GM12878 (cell line): ENCODE results near the gene RBM19. TPM values are rescaled to one million over a fixed set of nuclear protein-coding genes. Genes with fewer than 3 reads are reported as not detected.

ENCODE experiments used
- ATAC-seq: fragments of 200-7000 bp; cut with Tn5 transposase; 3 replicates; pipeline ENCODE4 v1.9.1; 2020; ENCODE audit warnings: mild to moderate bottlenecking, moderate library complexity
- BruUV-seq: library from RNA; stranded (reverse); fragments of 400-500 nt; replicated peaks from 2 replicates; lab custom pipeline; 2021; lab: Mats Ljungman, UMichigan
- CTCF ChIA-PET: fragments of 300-600 bp; sonication (Branson Sonifier 250); formaldehyde crosslinking; extraction: SDS; loops from one replicate; lab custom pipeline; 2021; ENCODE audit warnings: inconsistent platforms; lab: Yijun Ruan, JAX
- POLR2A ChIA-PET: fragments of 350-600 bp; formaldehyde crosslinking; extraction: SDS; loops from one replicate; lab custom pipeline; 2021; ENCODE audit warnings: inconsistent platforms; lab: Charles Lee
- RAD21 ChIA-PET: fragments of 300-600 bp; sonication (Branson Sonifier 250); formaldehyde crosslinking; loops from one replicate; lab custom pipeline; 2023; ENCODE audit warnings: antibody characterized with exemption; ENCODE audit not compliant: unreplicated experiment; lab: Charles Lee
- SMC1A ChIA-PET: fragments of 300-600 bp; sonication (Branson Sonifier 250); formaldehyde crosslinking; loops from one replicate; lab custom pipeline; 2023; ENCODE audit not compliant: unreplicated experiment, uncharacterized antibody; lab: Charles Lee
- DNase-seq: peaks from one replicate; pipeline ENCODE4 v3.0.0-alpha.2; 2011; ENCODE audit warnings: low read depth, low spot score
- FAIRE-seq: peaks from 3 replicates; lab custom pipeline; 2011; peaks lifted over from hg19 to GRCh38; lab: Jason Lieb, UNC
- H2AFZ ChIP-seq: 2 replicates; pipeline ENCODE4 v1.6.0; 2011; ENCODE audit warnings: low read depth, low read length, control low read depth; ENCODE audit not compliant: control insufficient read depth
- H3K27ac ChIP-seq: 2 replicates; pipeline ENCODE4 v1.5.1; 2011; ENCODE audit warnings: control low read depth; ENCODE audit not compliant: control insufficient read depth, insufficient read depth
- H3K27me3 ChIP-seq, 2 experiments: replicated peaks in 1 of 2; 2 replicates each; pipeline versions ENCODE4 v1.6.0 to v1.6.1; 2011; ENCODE audit warnings: low read length in 1 of 2; ENCODE audit not compliant: control insufficient read depth in 2 of 2, insufficient read depth in 2 of 2
- H3K36me3 ChIP-seq, 2 experiments: 2 replicates each; pipeline ENCODE4 v1.5.1; 2011; ENCODE audit warnings: low read length in 1 of 2; ENCODE audit not compliant: control insufficient read depth in 2 of 2, insufficient read depth in 2 of 2
- H3K4me1 ChIP-seq: 2 replicates; pipeline ENCODE4 v1.6.1; 2011; ENCODE audit warnings: mild to moderate bottlenecking, low read length, moderate library complexity, mixed read lengths; ENCODE audit not compliant: control insufficient read depth, insufficient read depth
- H3K4me2 ChIP-seq: 2 replicates; pipeline ENCODE4 v1.6.0; 2011; ENCODE audit warnings: control low read depth; ENCODE audit not compliant: control insufficient read depth, insufficient read depth
- H3K4me3 ChIP-seq: fragments of 200-600 bp; sonication (generic); 2 replicates; pipeline ENCODE4 v1.5.1; 2016
- H3K79me2 ChIP-seq: 2 replicates; pipeline ENCODE4 v1.6.0; 2011; ENCODE audit warnings: low read length; ENCODE audit not compliant: control insufficient read depth, insufficient read depth
- H3K9ac ChIP-seq: 2 replicates; pipeline ENCODE4 v1.8.0; 2011; ENCODE audit warnings: low read length, control low read depth, mixed read lengths; ENCODE audit not compliant: control insufficient read depth, insufficient read depth
- H3K9me3 ChIP-seq: replicated peaks from 3 replicates; pipeline ENCODE4 v1.5.1; 2011; ENCODE audit warnings: mild to moderate bottlenecking, low read length; ENCODE audit not compliant: control insufficient read depth, insufficient read depth
- H4K20me1 ChIP-seq: 2 replicates; pipeline ENCODE4 v1.6.0; 2011; ENCODE audit not compliant: control insufficient read depth, insufficient read depth
- BRCA1 ChIP-seq: IDR thresholded peaks from 2 replicates; pipeline ENCODE4 v1.6.1; 2011; ENCODE audit warnings: low read depth, low read length, improper control_type of control experiment
- CBX5 ChIP-seq: sonication (generic); IDR thresholded peaks from 2 replicates; pipeline ENCODE4 v1.6.1; 2016; ENCODE audit warnings: low read depth, moderate library complexity, mild to moderate bottlenecking, inconsistent platforms
- CHD2 ChIP-seq: IDR thresholded peaks from 2 replicates; pipeline ENCODE4 v1.6.1; 2011; ENCODE audit warnings: low read depth, low read length, improper control_type of control experiment, borderline replicate concordance
- FOS ChIP-seq: IDR thresholded peaks from 3 replicates; pipeline ENCODE4 v1.6.1; 2011; ENCODE audit warnings: borderline replicate concordance; ENCODE audit not compliant: insufficient read length; ENCODE audit errors: extremely low read depth
- HDAC6 ChIP-seq: fragments of 200-600 bp; sonication (generic); IDR thresholded peaks from one replicate; pipeline ENCODE4 v1.8.0; 2017; ENCODE audit warnings: antibody characterized with exemption; ENCODE audit not compliant: unreplicated experiment
- NFYB ChIP-seq: IDR thresholded peaks from 2 replicates; pipeline ENCODE4 v1.6.1; 2011; ENCODE audit warnings: low read depth, mild to moderate bottlenecking, low read length, improper control_type of control experiment, moderate library complexity; ENCODE audit not compliant: insufficient read depth
- NR2C1 ChIP-seq: fragments of 450-650 bp; IDR thresholded peaks from 2 replicates; pipeline ENCODE4 v1.6.1; 2017; ENCODE audit warnings: antibody characterized with exemption, mild to moderate bottlenecking, moderate library complexity
- NR2F1 ChIP-seq: fragments of 450-650 bp; conservative IDR thresholded peaks from 2 replicates; pipeline ENCODE4 v1.6.1; 2017; ENCODE audit warnings: mild to moderate bottlenecking
- RBBP5 ChIP-seq: fragments of 200-600 bp; sonication (generic); conservative IDR thresholded peaks from 2 replicates; pipeline ENCODE4 v1.6.1; 2016
- SIX5 ChIP-seq: IDR thresholded peaks from 2 replicates; pipeline ENCODE4 v1.6.1; 2011; ENCODE audit warnings: mild to moderate bottlenecking, low read depth, low read length, moderate library complexity; ENCODE audit not compliant: severe bottlenecking
- SMAD1 ChIP-seq: fragments of 450-650 bp; IDR thresholded peaks from 2 replicates; pipeline ENCODE4 v1.6.1; 2018; ENCODE audit warnings: mild to moderate bottlenecking, low read depth; ENCODE audit not compliant: partially characterized antibody
- SREBF1 ChIP-seq: IDR thresholded peaks from 2 replicates; pipeline ENCODE4 v1.6.1; 2012; ENCODE audit warnings: mild to moderate bottlenecking, low read length
- SREBF2 ChIP-seq: IDR thresholded peaks from 2 replicates; pipeline ENCODE4 v1.6.1; 2012; ENCODE audit warnings: mild to moderate bottlenecking, low read length
- SUZ12 ChIP-seq: fragments of 200-600 bp; sonication (generic); IDR thresholded peaks from one replicate; pipeline ENCODE4 v1.6.1; 2018; ENCODE audit warnings: antibody characterized with exemption, mild to moderate bottlenecking; ENCODE audit not compliant: unreplicated experiment
- TARDBP ChIP-seq: IDR thresholded peaks from 2 replicates; pipeline ENCODE4 v1.6.1; 2016; ENCODE audit warnings: borderline replicate concordance
- ZNF622 ChIP-seq: fragments of 450-650 bp; IDR thresholded peaks from 2 replicates; pipeline ENCODE4 v1.6.1; 2017; ENCODE audit warnings: mild to moderate bottlenecking, inconsistent platforms
- WGBS: methylation state at CpG from one replicate; pipeline ENCODE4 v1.1.6; 2016; ENCODE audit warnings: low lambda C conversion rate; ENCODE audit not compliant: insufficient replicate concordance, insufficient coverage; ENCODE audit errors: missing lambda C conversion rate; 5-methylcytosine and 5-hydroxymethylcytosine counted together
- in situ Hi-C: fragments of 300-500 bp; cut with MboI; formaldehyde crosslinking; loops from 9 replicates; pipeline ENCODE4 v1.14.3; 2018; ENCODE audit warnings: mixed read lengths
- intact Hi-C: fragments of 100-400 bp; cut with micrococcal nuclease; formaldehyde crosslinking; loops from one replicate; pipeline ENCODE4 v1.14.2; 2022; ENCODE audit not compliant: unreplicated experiment
- polyA plus RNA-seq, 11 experiments: library from polyadenylated mRNA; depleted of rRNA in 4 of 11; unstranded in 6 of 11; stranded (reverse) in 5 of 11; fragments of >200 nt; fragmentation: Nextera tagmentation in 4 of 11; fragmentation: Illumina TruSeq in 1 of 11; extraction: Ambion mirVana in 4 of 11; extraction: Trizol in 1 of 11; gene quantifications; 1 replicate in 1 of 11; 2 replicates in 10 of 11; pipeline versions ENCODE4 v1.2.1 to v1.2.3, GENCODE V29; 2011 to 2016; ENCODE audit warnings: inconsistent platforms in 2 of 11, missing spikeins in 2 of 11, low read depth in 1 of 11
- total RNA-seq, 4 experiments: library from RNA; depleted of rRNA in 3 of 4; stranded (reverse); fragments of >200 nt in 3 of 4; fragmentation: Illumina TruSeq in 1 of 4; extraction: Trizol in 1 of 4; gene quantifications; 2 replicates each; pipeline versions ENCODE4 v1.2.1 to v1.2.3, GENCODE V29; 2013 to 2021
- TF ChIP-seq, protein P1 (sequence below): fragments of 450-650 bp; IDR thresholded peaks from 2 replicates; pipeline ENCODE4 v1.6.1; 2018; ENCODE audit warnings: mild to moderate bottlenecking, low read depth, moderate library complexity; ENCODE audit not compliant: partially characterized antibody
- TF ChIP-seq, protein P2 (sequence below): fragments of 450-650 bp; IDR thresholded peaks from 2 replicates; pipeline ENCODE4 v1.6.1; 2017; ENCODE audit warnings: mild to moderate bottlenecking, low read depth, inconsistent platforms; ENCODE audit not compliant: poor library complexity, severe bottlenecking

RBM19 gene
- total and polyA plus RNA-seq, 10 of the 15 experiments (the other 5 are each of a cell fraction or from before 2014, with no cell fraction given), result 4.2 to 42.9 (median 28.4) TPM

DNA sequence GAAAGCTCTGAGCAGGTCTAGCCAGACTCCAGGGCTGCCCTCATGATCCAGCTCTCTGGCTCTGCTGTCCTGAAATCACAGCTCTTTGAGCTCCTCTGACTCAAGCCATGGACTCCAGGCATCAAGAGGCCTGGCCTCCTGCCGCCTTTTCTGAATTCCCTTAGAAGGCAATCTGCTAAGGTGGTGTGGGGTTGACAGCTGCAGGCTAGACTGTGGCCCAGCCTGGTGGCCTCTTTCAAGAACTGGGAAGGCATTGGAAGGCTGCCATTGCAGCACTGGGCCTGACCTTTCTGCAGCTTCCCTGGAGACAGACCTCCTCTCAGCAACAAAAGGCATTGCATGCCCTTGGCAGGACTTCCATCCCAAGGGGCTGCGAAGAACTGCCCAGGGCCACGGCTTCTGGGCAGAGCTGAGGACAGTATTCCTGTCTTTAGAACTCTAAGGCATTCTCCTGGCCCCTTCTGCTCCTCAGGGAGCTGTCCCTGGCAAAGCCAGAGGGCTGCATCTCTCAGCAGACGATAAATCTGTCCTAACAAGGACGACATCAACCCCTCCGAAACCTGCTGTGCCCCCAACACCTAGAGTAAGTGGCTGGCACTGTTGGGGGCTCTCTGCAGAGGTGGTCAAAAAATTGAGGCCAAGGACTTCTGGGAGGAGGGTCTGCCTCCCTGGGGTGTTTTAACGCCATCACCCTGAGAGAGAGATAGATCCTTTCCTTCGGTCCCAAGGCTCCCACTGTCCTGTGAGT, 115.6 kb downstream of the RBM19 start:
- in situ Hi-C loops (no loop called here), intact Hi-C loops (no loop called here)
- no peak for FAIRE-seq
- H3K4me1 ChIP-seq, result no peaks in the 10 kb centered on the region
- no peaks in the 10 kb centered on the region for H4K20me1 ChIP-seq
- ATAC-seq, result no peak
- no peak overlapping the region for H3K4me2 ChIP-seq
- ChIA-PET RAD21 (no interaction called here), POLR2A (no interaction called here), CTCF (no interaction called here), SMC1A (no interaction called here)
- no peak for DNase-seq
- no peaks in the 10 kb centered on the region for H3K79me2 ChIP-seq
- H3K36me3 ChIP-seq, result no peaks in the 10 kb centered on the region; a peak in 3 of 4 replicates
- WGBS, result 90% methylated on average over 8 of the region's 8 CpGs
- H2AFZ ChIP-seq, result no peak overlapping the region
- H3K4me3 ChIP-seq, result no peak overlapping the region
- no peaks in the 10 kb centered on the region for H3K9me3 ChIP-seq
- TF ChIP-seq CHD2 (no peak), BRCA1 (no peak), HDAC6 (no peak), SREBF2 (no peak), FOS (no peak), SREBF1 (no peak), SIX5 (no peak), ZNF622 (no peak), TARDBP (no peak), SMAD1 (no peak), CBX5 (no peak), NFYB (no peak), NR2F1 (no peak), RBBP5 (no peak), SUZ12 (no peak), NR2C1 (no peak)
- TF ChIP-seq, protein P1, sequence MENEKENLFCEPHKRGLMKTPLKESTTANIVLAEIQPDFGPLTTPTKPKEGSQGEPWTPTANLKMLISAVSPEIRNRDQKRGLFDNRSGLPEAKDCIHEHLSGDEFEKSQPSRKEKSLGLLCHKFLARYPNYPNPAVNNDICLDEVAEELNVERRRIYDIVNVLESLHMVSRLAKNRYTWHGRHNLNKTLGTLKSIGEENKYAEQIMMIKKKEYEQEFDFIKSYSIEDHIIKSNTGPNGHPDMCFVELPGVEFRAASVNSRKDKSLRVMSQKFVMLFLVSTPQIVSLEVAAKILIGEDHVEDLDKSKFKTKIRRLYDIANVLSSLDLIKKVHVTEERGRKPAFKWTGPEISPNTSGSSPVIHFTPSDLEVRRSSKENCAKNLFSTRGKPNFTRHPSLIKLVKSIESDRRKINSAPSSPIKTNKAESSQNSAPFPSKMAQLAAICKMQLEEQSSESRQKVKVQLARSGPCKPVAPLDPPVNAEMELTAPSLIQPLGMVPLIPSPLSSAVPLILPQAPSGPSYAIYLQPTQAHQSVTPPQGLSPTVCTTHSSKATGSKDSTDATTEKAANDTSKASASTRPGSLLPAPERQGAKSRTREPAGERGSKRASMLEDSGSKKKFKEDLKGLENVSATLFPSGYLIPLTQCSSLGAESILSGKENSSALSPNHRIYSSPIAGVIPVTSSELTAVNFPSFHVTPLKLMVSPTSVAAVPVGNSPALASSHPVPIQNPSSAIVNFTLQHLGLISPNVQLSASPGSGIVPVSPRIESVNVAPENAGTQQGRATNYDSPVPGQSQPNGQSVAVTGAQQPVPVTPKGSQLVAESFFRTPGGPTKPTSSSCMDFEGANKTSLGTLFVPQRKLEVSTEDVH, result no peak
- TF ChIP-seq, protein P2, sequence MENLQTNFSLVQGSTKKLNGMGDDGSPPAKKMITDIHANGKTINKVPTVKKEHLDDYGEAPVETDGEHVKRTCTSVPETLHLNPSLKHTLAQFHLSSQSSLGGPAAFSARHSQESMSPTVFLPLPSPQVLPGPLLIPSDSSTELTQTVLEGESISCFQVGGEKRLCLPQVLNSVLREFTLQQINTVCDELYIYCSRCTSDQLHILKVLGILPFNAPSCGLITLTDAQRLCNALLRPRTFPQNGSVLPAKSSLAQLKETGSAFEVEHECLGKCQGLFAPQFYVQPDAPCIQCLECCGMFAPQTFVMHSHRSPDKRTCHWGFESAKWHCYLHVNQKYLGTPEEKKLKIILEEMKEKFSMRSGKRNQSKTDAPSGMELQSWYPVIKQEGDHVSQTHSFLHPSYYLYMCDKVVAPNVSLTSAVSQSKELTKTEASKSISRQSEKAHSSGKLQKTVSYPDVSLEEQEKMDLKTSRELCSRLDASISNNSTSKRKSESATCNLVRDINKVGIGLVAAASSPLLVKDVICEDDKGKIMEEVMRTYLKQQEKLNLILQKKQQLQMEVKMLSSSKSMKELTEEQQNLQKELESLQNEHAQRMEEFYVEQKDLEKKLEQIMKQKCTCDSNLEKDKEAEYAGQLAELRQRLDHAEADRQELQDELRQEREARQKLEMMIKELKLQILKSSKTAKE, result no peak
- no peak overlapping the region for H3K27ac ChIP-seq
- BruUV-seq, result no TSS peak
- H3K9ac ChIP-seq, result no peak overlapping the region
- H3K27me3 ChIP-seq, result no peaks in the 10 kb centered on the region
